ENCODE data around the gene ECSIT.
A peak's percentile ranks its signal among the peaks of the same experiment; 100 is the strongest.

The ECSIT gene

DNA sequence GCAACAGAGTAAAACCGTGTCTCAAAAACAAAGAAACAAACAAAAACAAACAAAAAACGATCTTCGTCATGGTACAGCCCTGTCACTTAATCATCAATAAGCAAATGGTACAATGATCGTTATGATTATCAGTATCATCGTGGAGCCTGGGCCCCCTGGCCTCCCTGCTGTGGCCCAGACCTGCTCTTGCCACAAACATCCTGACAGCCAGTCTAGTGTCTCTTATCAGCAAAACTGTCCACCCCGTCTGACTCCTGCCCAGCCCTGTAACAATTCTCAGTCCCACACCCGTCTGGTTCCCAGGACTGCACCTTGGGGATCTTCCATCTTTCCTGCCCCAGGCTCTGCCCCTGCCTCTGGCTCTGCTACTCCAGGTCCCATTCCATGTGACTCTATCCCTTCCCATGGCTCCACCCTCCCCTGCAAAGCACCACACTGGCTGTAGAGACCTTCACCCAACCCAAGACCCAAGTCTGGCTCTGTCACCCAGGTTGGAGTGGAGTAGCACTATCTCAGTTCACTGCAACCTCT lies 29.0 kb downstream of the ECSIT start:
- no peak for DNase-seq

DNA sequence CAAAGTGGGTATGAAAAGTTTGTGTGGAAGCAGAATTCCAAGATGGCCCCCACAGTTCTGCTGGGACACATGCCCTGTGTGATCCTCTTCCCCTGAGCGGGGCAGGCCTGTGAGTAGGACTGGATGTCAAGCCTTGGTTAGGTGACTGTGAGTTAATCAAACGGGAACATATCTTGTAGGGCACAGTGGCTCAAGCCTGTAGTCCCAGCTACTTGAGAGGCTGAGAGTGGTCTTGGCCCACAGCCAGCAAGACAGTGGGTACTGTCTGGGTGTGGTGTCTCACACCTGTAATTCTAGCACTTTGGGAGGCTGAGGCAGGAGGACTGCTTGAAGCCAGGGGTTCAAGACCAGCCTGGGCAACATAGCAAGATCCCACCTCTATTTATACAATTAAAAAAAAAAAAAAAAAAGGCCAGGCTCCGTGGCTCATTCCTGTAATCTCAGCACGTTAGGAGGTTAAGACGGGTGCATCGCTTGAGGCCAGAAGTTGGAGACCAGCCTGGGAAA lies 29.7 kb downstream of the ECSIT start:
- no peak for DNase-seq

DNA sequence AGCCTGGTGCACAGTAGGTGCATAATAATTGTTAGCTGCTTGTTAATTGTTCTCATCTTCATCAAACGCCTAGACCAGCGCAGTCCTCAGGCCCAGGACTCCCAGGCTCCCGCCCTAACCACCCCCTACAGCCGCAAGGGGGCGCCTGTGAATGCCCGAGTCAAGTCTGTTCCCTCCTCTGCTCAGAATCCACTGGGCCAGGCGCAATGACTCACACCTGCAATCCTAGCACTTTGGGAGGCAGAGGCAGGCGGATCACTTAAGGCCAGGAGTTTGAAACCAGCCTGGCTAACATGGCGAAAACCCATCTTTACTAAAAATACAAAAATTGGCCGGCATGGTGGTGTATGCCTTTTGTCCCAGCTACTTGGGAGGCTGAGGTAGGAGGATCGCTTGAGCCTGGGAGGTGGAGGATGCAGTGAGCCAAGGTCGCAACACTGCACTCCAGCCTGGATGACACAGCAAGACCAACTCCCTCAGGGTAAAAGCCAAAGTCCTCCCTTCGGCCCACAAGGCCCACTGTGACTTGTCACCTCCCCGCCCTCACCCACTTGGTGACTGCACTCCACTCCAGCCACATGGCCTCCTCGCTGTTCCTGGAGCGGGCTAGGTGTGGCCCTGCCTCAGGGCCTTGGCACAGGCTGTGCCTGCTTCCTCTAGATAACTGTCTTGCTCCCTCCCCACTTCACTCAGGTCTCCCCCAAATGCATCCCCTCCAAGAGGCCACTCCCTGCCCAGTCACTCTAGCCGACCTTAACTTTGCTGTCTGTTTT lies 32.4 kb downstream of the ECSIT start:
- peak; percentile 39 for DNase-seq

DNA sequence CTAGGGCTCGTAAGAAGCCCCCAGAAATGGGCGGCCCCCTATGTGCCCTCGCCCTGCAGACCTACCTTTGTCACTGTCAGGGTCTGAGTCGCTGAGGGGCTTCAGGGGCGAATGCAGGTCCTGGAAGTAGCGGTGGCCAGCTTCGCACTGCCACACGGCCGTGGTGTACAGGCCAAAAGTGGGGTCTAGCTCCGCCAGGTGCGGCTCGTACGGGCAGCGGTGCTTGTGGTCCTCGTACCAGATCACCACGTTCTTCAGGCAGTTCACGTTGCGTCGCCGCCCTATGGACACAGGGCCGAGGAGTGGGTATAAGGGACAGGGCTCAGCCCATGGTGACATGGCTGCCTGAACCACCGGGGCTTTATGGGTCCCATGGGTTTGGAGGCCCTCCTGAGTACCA lies 33.0 kb downstream of the ECSIT start:
- DNase-seq: no peak

DNA sequence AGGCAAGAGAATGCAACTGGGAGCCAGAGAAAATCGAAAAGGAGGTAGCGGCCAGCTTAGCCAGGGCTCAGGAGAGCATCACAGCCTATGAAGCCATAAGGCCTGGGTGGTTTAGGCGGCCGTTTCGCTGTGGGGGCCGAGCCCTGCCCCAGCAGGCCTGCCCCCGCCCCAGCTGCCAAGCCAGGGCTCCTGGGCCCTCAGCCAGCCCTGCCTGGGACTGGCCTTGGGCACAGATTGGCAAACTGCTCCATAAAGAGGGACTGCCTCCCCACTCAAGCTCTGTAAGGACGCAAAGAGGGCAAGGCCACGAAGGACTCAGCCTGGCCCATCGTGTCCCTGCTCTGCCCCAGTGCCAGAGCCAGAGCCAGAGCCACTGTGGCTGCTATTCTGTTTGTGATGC lies 33.5 kb downstream of the ECSIT start:
- DNase-seq: no peak

DNA sequence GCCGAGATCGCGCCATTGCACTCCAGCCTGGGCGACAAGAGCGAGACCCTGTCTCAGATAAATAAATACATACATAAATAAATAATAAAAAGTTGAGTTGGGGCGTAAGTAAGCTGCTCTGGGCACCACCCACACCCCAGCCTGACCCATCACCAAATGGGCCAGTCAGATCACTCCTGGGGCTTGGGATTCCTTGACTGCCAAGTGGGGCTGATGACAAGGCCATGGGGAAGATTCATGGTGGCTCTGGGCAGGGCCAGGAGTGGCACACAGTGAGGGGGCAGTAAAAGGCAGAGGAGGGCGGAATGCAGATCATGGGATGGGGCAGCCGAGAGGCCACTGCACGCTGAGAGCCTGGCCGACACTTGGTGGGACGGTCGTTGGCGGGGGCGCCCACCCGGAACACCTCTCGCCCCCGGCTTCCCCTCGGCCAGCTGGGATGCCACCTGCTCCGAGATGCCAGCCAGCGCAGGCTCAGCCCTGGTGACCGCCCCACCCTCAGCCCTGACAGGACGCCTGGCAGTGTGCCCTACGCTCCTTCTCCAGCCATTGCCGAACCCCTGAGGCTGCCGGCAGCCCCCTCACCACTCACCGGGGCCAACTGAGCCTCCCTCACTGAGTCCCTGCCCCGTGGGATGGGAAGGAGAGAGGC lies 34.2 kb downstream of the ECSIT start:
- DNase-seq: no peak

DNA sequence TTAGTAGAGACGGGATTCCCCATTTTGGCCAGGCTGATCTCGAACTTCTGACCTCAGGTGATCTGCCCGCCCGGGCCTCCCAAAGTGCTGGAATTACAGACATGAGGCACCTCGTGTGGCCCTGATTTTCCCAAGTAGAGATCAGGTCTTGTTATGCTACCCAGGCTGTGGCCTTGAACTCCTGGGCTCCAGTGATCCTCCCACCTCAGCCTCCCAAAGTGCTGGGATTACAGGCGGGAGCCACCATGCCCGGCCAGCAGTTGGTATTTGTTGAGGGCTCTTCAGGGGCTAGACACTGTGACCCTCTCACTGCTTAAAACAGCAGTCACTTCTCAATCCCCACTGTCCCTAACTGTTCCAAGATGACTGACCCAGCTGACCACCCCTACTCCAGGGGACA lies 39.6 kb downstream of the ECSIT start:
- no peak for DNase-seq

DNA sequence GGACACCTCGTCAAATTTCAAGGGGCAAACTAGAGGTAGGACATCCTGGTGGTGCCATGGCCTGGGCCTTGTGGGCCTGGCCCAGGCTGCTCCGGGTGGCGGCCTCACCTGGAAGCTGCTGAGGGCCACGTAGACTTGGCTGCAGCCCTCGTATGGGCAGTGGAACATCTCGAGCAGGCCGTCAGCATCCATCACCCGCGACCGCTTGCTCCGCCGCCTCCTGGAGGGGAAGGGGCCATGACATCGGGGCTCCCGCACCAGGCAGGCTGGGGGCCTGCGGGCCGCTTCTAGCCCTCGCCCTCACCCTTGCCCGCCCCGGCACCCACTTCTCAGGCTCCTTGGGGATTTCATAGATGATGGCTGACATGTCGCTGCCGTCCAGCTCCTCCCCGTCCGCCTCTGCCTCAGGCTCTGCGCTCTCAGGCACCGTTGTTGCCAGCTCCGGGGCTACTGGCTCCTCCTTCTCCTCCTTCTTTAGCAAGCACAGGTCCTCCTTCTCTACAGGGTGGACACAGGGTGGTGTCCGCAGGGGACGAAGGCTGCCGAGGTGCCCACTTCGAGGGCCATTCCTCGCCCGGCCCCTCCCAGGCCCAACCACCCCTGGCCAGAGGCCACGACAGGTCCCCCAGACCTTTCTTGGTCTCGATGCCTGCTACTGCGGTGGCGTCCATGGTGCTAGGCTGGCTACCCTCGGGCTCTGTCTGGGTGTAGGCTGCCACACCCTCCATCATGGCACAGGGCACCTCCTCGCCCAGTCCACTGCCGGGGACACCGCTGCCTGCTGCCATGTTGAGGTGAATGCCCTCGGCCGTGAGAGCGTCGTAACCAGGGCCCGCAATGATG lies 42.1 kb downstream of the ECSIT start:
- DNase-seq: no peak

DNA sequence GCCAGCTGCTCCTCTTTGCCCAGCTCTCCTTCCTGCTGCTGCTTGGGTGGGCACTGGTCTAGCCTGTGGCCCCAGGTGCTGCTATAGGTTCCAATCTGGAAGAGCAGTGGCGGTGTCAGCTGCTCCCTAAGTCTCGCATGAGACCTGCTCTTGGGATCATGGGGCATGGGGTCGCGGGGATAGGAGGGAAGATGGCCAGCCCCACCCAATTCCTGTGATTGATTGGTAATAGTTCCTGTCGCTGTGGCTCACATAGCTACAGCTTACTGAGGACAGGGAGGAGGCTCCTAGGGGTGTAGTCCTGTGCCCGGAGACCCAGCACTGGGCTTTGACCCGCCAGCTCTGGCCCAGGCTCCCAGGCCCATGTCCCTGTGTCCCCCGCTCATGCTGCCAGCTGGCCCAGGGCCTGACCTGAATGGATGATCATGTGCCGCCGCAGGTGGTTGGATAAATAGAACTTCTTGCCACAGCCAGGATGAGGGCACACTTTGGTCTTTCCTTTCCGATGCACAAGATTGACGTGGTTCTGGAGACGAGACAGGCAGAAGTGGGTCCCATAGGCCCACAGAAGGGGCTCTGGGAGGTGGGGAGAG lies 43.6 kb downstream of the ECSIT start:
- DNase-seq: no peak

DNA sequence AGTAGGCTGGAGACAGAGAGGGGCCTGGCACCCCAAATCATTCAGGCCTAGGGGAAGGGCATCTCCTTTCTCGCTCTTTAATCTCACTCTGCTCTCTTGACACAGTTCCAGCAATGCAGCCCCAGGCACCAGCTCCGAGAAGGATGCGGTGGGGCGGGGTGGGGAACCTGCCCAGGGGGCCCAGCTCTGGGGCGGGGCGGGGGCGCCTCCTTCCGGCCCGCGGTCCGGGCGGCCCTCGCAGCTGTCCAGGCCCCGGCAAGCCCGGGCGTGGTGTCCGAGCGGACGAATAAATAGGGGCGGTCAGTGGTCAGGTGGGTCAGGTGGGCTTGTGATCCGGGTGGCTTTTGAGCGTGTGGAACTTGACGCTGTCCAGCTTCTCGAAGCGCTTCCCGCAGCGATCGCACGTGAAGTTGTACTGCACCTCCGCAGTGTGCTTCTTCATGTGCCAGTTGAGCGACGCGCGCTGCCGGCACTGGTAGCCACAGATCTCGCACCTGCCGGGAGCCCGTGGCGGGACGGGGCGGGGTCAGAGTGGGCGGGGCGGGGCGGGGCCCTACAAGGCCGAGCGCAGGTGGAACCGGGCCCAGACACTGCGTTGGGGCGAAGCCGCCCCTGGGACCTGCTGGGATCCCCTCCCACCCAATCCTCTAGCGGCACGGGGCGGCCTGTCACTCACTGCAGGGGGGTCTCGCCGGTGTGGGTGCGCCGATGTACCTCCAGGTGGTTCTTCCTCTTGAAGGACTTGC lies 45.4 kb downstream of the ECSIT start:
- DNase-seq: no peak

DNA sequence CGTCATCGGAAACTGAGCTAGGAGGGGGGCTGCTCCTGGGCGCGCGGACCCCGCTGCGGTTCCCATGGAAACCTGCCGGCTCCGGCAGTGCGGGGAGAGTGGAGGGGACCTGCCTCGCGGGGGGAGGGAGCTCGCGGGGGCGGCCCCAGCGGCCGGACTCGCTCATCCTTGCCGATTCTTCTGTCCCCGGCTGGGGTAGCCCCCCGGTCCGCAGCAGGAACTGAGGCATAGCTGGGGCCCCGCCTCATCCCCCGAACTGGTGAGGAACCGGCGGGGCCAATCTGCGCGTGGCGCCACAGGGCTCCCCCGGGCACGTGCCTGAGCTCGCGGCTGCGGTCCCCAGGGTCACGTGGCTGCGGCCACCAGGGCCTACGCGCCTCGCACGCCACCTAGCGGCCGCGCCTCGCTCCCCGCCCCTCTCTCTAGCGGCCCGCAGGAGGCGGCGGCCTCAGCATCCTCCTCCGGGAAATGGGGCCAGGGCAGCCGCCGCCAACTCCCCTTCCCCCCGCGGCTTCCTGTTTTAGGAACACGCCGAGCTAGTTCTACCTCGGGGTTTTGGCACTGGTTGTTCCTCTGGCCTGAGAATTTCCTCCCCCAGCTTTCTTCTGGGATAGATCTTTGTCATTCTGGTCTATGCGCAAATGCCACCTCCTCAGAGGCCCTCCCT lies 46.4 kb downstream of the ECSIT start:
- DNase-seq: peak; percentile 76

DNA sequence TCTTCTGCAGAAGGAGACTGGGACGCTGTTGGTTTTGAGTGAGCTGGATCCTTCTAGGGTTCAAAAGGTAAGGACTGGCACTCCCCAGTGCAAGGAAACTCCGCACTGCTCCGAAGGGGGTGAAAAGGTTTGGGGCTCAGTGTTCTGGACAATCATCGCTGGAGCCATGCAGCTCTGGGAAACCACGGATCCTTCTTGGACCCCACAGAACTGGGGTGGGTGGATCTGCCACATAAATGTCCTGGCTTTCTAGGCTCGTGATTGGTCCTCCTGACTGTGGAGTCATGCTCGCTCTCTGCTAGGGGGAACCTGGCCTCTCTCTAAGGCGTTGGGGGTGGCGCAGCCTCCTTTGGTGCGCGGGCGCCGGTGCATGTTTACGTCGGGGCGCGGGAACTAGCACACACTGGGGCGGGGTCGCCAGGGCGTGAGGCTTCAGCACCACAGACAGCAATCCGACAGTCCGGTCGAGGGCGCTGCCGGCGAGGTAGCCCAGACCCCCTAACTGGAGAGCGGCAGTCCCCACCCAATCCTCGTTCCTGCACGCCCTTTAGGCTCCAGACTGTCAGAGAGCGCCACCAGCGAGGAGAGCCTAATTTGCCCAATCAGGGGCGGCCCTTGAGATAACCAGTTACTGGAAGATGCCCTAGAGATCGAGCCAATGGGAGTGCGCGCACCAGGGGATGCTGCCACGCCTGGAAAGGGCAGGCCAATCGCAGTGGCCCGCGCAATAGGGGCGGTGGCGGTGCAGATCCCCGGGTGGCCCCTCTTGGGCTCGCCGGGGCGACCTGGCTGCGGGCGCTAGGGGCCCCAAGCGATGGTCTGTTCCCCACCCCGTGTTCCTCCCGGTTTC lies 47.2 kb downstream of the ECSIT start:
- DNase-seq: peak; percentile 62

DNA sequence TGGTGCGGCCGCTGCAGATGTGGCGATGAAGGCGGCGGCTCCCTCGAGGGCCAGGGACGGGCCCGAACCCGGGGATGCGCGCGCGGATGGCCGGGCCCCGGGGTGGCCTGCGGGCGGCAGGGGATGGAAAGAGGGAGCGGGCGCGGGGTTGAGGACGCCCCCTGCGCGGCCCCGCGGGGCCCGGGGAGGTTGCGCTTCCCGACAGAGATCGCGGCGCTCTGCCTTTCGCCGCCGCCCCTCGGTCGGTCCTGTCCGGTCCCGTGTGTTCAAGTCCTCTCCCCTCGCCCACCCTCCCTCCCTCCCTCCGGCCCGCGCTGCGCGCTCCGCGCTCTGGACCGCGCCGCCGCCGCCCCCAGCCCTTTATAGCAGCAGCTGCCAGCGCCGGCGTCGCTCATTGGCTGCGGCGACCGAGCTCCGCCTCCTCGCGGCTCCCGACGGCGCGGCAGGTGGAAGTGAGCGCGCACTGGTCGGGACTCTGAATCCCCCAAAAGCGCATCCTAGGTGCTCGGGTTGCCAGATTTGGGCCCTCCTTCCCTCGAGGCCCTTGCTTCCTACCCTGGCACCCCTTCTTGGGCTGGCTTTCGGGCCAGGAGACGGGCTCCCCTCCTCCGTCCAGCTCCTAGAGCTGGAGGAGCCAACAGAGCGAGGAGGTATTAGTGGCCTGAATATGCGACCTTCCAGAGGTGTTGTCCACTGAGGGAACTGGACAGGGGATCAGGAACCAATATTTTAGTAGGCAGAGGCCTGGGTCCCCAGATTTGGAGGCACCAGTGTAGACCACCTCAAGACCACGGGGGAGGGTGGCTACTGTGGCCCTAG lies 48.0 kb downstream of the ECSIT start, which contains the start of gene ELAVL3:
Gene ELAVL3 (minus strand): TSS at position 332 of the 819 bp plus-strand sequence. CDS start 438 bp downstream, outside the sequence.
- no peak for DNase-seq

DNA sequence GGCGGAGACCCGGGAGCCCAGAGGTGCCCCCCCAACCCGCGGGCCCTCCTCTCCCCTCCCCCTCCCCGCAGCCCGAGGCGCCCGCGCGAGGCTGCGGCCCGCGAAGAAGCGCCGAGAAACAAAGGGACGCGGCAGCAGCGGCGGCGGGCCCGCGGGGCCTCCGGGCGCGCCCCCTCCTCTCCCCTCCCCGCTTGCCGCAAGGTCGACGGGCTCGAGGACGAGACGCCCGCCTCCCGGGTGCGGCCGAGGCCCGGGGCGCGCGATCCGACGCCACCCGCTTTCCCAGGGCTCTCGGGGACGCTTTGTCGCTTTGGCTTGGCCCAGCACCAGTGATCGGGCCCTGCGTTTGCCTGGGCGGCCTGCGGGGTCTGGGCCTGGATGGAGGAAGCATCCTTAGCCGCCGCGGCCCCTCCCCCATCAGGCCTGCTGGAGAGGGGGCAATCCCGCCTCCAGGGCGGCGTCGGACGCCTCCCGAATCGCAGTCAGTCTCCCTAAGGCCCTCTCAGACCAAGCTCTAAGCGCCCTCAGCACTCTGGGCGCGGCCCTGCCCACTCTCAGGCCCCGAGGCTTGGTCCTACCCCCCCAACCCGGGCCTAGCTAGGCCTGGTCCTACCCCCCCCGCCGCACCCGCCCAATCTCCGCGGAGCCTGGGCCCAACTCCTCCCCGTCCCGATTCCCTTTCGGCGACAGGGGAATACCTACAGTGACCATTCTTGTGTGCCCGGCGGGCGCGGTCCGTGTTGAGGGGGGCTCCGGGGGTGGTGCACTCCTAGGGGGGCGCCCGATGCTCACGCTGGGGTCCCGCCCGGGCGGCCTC lies 48.8 kb downstream of the ECSIT start:
- DNase-seq: no peak

DNA sequence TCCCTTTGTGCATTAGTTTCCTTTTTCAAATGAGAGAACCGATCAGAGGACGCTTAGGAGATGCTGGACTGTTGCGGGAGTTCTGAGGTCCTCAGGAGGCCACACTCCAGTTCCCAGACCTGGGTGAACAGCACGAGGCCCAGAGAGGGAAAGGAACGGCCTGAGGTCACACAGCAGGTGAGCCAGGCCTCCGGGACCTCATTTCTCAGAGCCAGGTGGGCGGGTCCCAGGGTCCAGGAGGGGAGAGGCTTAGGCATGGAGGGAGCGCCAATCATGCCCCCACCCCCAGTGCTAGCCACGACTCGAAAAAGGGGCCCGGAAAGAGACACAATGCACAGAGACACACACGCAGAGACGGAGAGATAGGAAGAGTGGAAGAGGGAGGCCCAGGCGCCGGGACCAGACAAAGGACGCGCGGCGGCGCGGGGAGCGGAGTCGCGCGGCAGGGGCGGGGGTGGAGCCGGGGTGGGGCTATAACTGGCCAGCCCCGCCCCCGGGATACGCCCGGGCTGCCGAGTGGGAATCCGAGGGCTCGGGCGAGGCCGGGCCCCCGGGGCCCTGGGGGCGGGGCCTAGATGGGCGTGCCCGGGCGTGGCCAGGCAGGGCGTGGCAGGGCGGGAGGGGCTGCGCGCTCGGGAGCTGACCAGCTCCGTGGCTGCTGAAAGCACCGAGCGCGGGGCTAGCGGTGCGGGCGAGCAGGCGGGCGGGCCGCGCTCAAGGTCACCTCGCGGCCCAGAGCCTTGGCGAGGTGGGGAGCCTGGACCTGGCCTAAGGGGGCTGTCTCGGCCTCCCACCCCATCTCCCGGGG lies 49.6 kb downstream of the ECSIT start:
- DNase-seq: no peak

DNA sequence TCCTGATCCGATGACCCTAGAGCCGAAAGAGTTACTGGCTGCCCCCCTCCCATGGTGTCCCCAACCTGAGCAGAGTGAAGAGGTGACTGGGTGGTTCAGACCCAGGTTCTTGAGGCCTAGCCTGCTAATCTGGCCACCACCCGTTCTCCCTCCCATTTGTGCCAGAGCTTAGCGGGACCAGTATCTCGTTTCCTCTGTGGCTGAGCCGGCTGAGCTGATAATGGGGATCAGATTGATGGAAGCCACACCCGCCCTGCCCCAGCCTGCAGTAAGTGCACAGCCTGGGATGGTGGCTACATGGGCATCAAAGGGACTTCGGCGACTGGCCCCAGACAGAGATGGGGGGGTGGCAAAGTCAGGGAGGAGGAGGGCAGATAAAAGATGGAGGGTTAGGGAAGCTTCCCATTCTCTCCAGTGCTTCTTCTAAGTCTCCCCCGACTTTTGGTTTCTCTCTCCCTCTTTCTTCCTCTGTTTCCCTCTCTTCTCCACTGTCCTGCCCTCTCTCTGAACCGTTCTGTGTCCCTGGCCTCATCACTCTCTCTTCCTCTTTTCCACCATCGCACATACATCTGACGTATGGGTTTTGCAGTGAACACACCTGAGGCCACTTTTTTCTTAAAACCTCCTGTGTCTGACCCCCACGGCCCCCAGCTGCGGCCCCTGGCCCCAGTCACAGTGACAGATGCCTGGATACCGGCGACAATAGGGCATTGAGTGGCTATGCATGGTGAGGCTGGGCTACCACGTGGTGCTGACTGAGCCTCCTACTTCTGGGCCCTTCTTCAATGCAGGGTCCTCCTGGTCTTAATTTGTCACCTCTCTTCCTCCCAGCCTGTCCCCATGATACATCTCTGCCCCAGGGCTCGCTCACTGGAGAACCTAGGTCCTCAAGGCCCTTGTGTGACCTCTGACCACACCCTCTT lies 50.5 kb downstream of the ECSIT start:
- DNase-seq: no peak

DNA sequence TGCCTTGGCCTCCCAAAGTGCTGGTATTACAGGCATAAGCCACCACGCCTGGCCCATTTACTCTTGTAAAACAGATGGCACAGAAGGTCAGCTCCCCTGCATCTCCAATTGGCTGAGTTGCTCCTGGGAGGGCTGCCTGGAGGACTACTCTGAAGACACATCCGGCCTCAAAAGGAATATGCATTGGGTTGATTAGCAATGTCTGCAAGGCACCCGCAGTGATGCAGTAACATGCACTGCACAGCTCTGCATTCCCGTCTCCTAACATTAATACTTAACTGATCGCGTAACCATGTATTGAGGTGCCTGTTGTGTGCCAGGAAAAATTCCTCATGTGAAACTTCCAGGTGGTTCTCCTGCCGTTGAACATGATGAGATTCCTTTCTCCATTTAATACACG lies 53.1 kb downstream of the ECSIT start:
- no peak for DNase-seq
